SK-N-SH (cell line): ENCODE results near the gene CNTFR.
"Not testable (repeated sequence)": the region's sequence is repeated elsewhere in the genome, so short reads cannot be mapped to it uniquely, and the experiment has no call there.

Experiments used
- ELF1 ChIP-seq: IDR thresholded peaks from 2 replicates; pipeline ENCODE4 v1.4.0; 2012
- FOXJ3 ChIP-seq: sonication (generic); formaldehyde crosslinking; IDR thresholded peaks from 2 replicates; pipeline ENCODE4 v1.5.1; 2020; ENCODE audit warnings: mild to moderate bottlenecking, missing genetic modification reagents
- POLR2AphosphoS5 ChIP-seq: IDR thresholded peaks from 2 replicates; pipeline ENCODE4 v1.6.1; 2012; ENCODE audit warnings: low read depth, low read length
- REST ChIP-seq: IDR thresholded peaks from 2 replicates; pipeline ENCODE4 v1.6.1; 2012; ENCODE audit warnings: mild to moderate bottlenecking, low read depth, low read length, moderate library complexity
- USF2 ChIP-seq: fragments of 150-350 bp; IDR thresholded peaks from 2 replicates; pipeline ENCODE4 v1.6.1; 2017; ENCODE audit warnings: antibody characterized with exemption, low read length, low read depth, borderline replicate concordance
- YY1 ChIP-seq: IDR thresholded peaks from 2 replicates; pipeline ENCODE4 v1.4.0; 2012; ENCODE audit warnings: low read depth, mild to moderate bottlenecking
- TF ChIP-seq, protein P1 (sequence below): fragments of 200-600 bp; sonication (generic); IDR thresholded peaks from 2 replicates; pipeline ENCODE4 v1.6.1; 2017; ENCODE audit warnings: antibody characterized with exemption, mild to moderate bottlenecking, moderate library complexity

DNA sequence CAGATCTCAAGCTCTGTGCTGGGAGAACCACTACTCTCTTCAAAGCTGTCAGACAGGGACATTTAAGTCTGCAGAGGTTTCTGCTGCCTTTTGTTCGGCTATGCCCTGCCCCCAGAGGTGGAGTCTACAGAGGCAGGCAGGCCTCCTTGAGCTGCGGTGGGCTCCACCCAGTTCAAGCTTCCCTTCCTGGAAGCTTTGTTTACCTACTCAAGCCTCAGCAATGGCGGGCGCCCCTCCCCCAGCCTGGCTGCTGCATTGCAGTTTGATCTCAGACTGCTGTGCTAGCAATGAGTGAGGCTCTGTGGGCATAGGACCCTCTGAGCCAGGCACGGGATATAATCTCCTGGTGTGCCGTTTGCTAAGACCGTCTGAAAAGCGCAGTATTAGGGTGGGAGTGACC is 57.5 kb downstream of the CNTFR start:
- TF ChIP-seq FOXJ3 (CRISPR knock-in tag); USF2; POLR2AphosphoS5; REST; ELF1; YY1: not testable (repeated sequence)
- TF ChIP-seq, protein P1, sequence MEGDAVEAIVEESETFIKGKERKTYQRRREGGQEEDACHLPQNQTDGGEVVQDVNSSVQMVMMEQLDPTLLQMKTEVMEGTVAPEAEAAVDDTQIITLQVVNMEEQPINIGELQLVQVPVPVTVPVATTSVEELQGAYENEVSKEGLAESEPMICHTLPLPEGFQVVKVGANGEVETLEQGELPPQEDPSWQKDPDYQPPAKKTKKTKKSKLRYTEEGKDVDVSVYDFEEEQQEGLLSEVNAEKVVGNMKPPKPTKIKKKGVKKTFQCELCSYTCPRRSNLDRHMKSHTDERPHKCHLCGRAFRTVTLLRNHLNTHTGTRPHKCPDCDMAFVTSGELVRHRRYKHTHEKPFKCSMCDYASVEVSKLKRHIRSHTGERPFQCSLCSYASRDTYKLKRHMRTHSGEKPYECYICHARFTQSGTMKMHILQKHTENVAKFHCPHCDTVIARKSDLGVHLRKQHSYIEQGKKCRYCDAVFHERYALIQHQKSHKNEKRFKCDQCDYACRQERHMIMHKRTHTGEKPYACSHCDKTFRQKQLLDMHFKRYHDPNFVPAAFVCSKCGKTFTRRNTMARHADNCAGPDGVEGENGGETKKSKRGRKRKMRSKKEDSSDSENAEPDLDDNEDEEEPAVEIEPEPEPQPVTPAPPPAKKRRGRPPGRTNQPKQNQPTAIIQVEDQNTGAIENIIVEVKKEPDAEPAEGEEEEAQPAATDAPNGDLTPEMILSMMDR, result not testable (repeated sequence)
